ENCODE data around the gene RNF126.
A peak's percentile ranks its signal among the peaks of the same experiment; 100 is the strongest.

RNF126 gene

DNA sequence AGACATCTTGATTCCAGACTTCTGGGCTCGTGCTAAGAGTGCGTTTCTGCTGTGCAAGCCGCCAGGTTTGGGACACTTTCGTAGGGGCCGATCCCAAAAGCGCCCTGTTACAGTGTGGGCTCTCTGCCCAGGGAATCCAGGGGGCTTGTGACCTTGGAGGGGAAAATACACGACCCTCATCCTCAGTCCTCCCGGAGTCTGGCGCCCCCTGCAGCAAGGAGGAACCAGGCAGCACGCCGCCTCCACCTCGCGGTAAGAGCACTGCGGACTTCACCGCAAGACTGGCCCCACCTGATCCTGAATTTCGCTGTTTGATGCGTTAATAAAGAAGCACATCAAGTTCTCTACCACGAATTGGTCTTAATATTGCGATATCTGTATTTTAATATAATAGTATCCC lies 34.8 kb downstream of the RNF126 start:
- TF ChIP-seq CREB1 (IDR thresholded peaks at IDR 0.05; ENCODE audit: low read depth) = no peak
- TF ChIP-seq USF1 (IDR thresholded peaks at IDR 0.05) = no peak
- no peak for TF ChIP-seq EGR1 (IDR thresholded peaks at IDR 0.05)
- TF ChIP-seq EP300 (IDR thresholded peaks at IDR 0.05; ENCODE audit: borderline replicate concordance) = no peak
- TF ChIP-seq RAD21 (IDR thresholded peaks at IDR 0.05; ENCODE audit: low read depth) = peak; percentile 44; the same call in 1 of the 2 replicates
- no peak for TF ChIP-seq REST (IDR thresholded peaks at IDR 0.05; ENCODE audit: low read depth)

GRCh38 chr19:625257-625656 lies 37.8 kb downstream of the RNF126 start:
- TF ChIP-seq NFIC (IDR thresholded peaks at IDR 0.05) (no peak), CREB1 (IDR thresholded peaks at IDR 0.05; ENCODE audit: low read depth) (no peak), FOXM1 (IDR thresholded peaks at IDR 0.05; ENCODE audit: borderline replicate concordance, low read depth) (no peak), MAX (IDR thresholded peaks at IDR 0.05) (no peak), TEAD4 (IDR thresholded peaks at IDR 0.05) (no peak), TCF12 (IDR thresholded peaks at IDR 0.05; ENCODE audit: low read depth) (no peak), CEBPB (IDR thresholded peaks at IDR 0.05) (no peak), RAD21 (IDR thresholded peaks at IDR 0.05; ENCODE audit: low read depth) (no peak), ZBTB7A (IDR thresholded peaks at IDR 0.05; ENCODE audit: low read depth) (no peak; the same call in 1 of the 2 replicates), EP300 (IDR thresholded peaks at IDR 0.05; ENCODE audit: borderline replicate concordance) (no peak), USF1 (IDR thresholded peaks at IDR 0.05) (no peak), REST (IDR thresholded peaks at IDR 0.05; ENCODE audit: low read depth) (no peak), TAF1 (IDR thresholded peaks at IDR 0.05; ENCODE audit: low read depth) (no peak), EGR1 (IDR thresholded peaks at IDR 0.05) (no peak)

- peak; percentile 63 for TF ChIP-seq ZBTB7A (IDR thresholded peaks at IDR 0.05; ENCODE audit: low read depth)
- TF ChIP-seq EGR1 (IDR thresholded peaks at IDR 0.05) = no peak
- TF ChIP-seq REST (IDR thresholded peaks at IDR 0.05; ENCODE audit: low read depth) = no peak
These were observed 38.4 kb downstream of the RNF126 start for GRCh38 chr19:624433-625109.

- TF ChIP-seq FOXM1 (IDR thresholded peaks at IDR 0.05; ENCODE audit: borderline replicate concordance, low read depth) (peak; percentile 93), YY1 (IDR thresholded peaks at IDR 0.05; ENCODE audit: low read depth) (peak; percentile 73; the same call in 1 of the 2 replicates), CREB1 (IDR thresholded peaks at IDR 0.05; ENCODE audit: low read depth) (peak; percentile 79), EGR1 (IDR thresholded peaks at IDR 0.05) (no peak), EP300 (IDR thresholded peaks at IDR 0.05; ENCODE audit: borderline replicate concordance) (peak; percentile 98), TAF1 (IDR thresholded peaks at IDR 0.05; ENCODE audit: low read depth) (no peak), TCF12 (IDR thresholded peaks at IDR 0.05; ENCODE audit: low read depth) (peak; percentile 97), CEBPB (IDR thresholded peaks at IDR 0.05) (no peak; the same call in 1 of the 2 replicates), REST (IDR thresholded peaks at IDR 0.05; ENCODE audit: low read depth) (no peak), MAX (IDR thresholded peaks at IDR 0.05) (peak; percentile 87), USF1 (IDR thresholded peaks at IDR 0.05) (peak; percentile 49; the same call in 1 of the 2 replicates), TEAD4 (IDR thresholded peaks at IDR 0.05) (peak; percentile 96), RAD21 (IDR thresholded peaks at IDR 0.05; ENCODE audit: low read depth) (no peak; the same call in 1 of the 2 replicates), NFIC (IDR thresholded peaks at IDR 0.05) (peak; percentile 91), ZBTB7A (IDR thresholded peaks at IDR 0.05; ENCODE audit: low read depth) (peak; percentile 21; the same call in 1 of the 2 replicates)
These were observed 39.0 kb downstream of the RNF126 start for GRCh38 chr19:623974-624373.

Data from Ishikawa (cell line).